GM12878 (cell line): Measurements from ENCODE around the gene DTL. TPM values are rescaled to one million over a fixed set of nuclear protein-coding genes. Genes with fewer than 3 reads are reported as not detected.

ENCODE experiments used
- ATAC-seq: fragments of 200-7000 bp; cut with Tn5 transposase; 3 replicates; pipeline ENCODE4 v1.9.1; 2020; ENCODE audit warnings: mild to moderate bottlenecking, moderate library complexity
- BruUV-seq: library from RNA; stranded (reverse); fragments of 400-500 nt; replicated peaks from 2 replicates; lab custom pipeline; 2021; lab: Mats Ljungman, UMichigan
- CTCF ChIA-PET: fragments of 300-600 bp; sonication (Branson Sonifier 250); formaldehyde crosslinking; extraction: SDS; loops from one replicate; lab custom pipeline; 2021; ENCODE audit warnings: inconsistent platforms; lab: Yijun Ruan, JAX
- POLR2A ChIA-PET: fragments of 350-600 bp; formaldehyde crosslinking; extraction: SDS; loops from one replicate; lab custom pipeline; 2021; ENCODE audit warnings: inconsistent platforms; lab: Charles Lee
- RAD21 ChIA-PET: fragments of 300-600 bp; sonication (Branson Sonifier 250); formaldehyde crosslinking; loops from one replicate; lab custom pipeline; 2023; ENCODE audit warnings: antibody characterized with exemption; ENCODE audit not compliant: unreplicated experiment; lab: Charles Lee
- SMC1A ChIA-PET: fragments of 300-600 bp; sonication (Branson Sonifier 250); formaldehyde crosslinking; loops from one replicate; lab custom pipeline; 2023; ENCODE audit not compliant: unreplicated experiment, uncharacterized antibody; lab: Charles Lee
- DNase-seq: peaks from one replicate; pipeline ENCODE4 v3.0.0-alpha.2; 2011; ENCODE audit warnings: low read depth, low spot score
- FAIRE-seq: peaks from 3 replicates; lab custom pipeline; 2011; peaks lifted over from hg19 to GRCh38; lab: Jason Lieb, UNC
- H2AFZ ChIP-seq: 2 replicates; pipeline ENCODE4 v1.6.0; 2011; ENCODE audit warnings: low read depth, low read length, control low read depth; ENCODE audit not compliant: control insufficient read depth
- H3K27ac ChIP-seq: 2 replicates; pipeline ENCODE4 v1.5.1; 2011; ENCODE audit warnings: control low read depth; ENCODE audit not compliant: control insufficient read depth, insufficient read depth
- H3K27me3 ChIP-seq, 2 experiments: replicated peaks in 1 of 2; 2 replicates each; pipeline versions ENCODE4 v1.6.0 to v1.6.1; 2011; ENCODE audit warnings: low read length in 1 of 2; ENCODE audit not compliant: control insufficient read depth in 2 of 2, insufficient read depth in 2 of 2
- H3K36me3 ChIP-seq, 2 experiments: 2 replicates each; pipeline ENCODE4 v1.5.1; 2011; ENCODE audit warnings: low read length in 1 of 2; ENCODE audit not compliant: control insufficient read depth in 2 of 2, insufficient read depth in 2 of 2
- H3K4me1 ChIP-seq: 2 replicates; pipeline ENCODE4 v1.6.1; 2011; ENCODE audit warnings: mild to moderate bottlenecking, low read length, moderate library complexity, mixed read lengths; ENCODE audit not compliant: control insufficient read depth, insufficient read depth
- H3K4me2 ChIP-seq: 2 replicates; pipeline ENCODE4 v1.6.0; 2011; ENCODE audit warnings: control low read depth; ENCODE audit not compliant: control insufficient read depth, insufficient read depth
- H3K4me3 ChIP-seq: fragments of 200-600 bp; sonication (generic); 2 replicates; pipeline ENCODE4 v1.5.1; 2016
- H3K79me2 ChIP-seq: 2 replicates; pipeline ENCODE4 v1.6.0; 2011; ENCODE audit warnings: low read length; ENCODE audit not compliant: control insufficient read depth, insufficient read depth
- H3K9ac ChIP-seq: 2 replicates; pipeline ENCODE4 v1.8.0; 2011; ENCODE audit warnings: low read length, control low read depth, mixed read lengths; ENCODE audit not compliant: control insufficient read depth, insufficient read depth
- H3K9me3 ChIP-seq: replicated peaks from 3 replicates; pipeline ENCODE4 v1.5.1; 2011; ENCODE audit warnings: mild to moderate bottlenecking, low read length; ENCODE audit not compliant: control insufficient read depth, insufficient read depth
- H4K20me1 ChIP-seq: 2 replicates; pipeline ENCODE4 v1.6.0; 2011; ENCODE audit not compliant: control insufficient read depth, insufficient read depth
- ELK1 ChIP-seq: IDR thresholded peaks from 2 replicates; pipeline ENCODE4 v1.6.1; 2012; ENCODE audit warnings: low read depth, low read length, improper control_type of control experiment
- GABPA ChIP-seq: IDR thresholded peaks from 2 replicates; pipeline ENCODE4 v1.6.1; 2014; ENCODE audit warnings: antibody characterized with exemption, low read depth, mild to moderate bottlenecking, inconsistent platforms
- HDAC6 ChIP-seq: fragments of 200-600 bp; sonication (generic); IDR thresholded peaks from one replicate; pipeline ENCODE4 v1.8.0; 2017; ENCODE audit warnings: antibody characterized with exemption; ENCODE audit not compliant: unreplicated experiment
- NFYB ChIP-seq: IDR thresholded peaks from 2 replicates; pipeline ENCODE4 v1.6.1; 2011; ENCODE audit warnings: low read depth, mild to moderate bottlenecking, low read length, improper control_type of control experiment, moderate library complexity; ENCODE audit not compliant: insufficient read depth
- POLR2AphosphoS5 ChIP-seq: IDR thresholded peaks from 2 replicates; pipeline ENCODE4 v1.6.1; 2011; ENCODE audit warnings: mild to moderate bottlenecking, low read length, inconsistent platforms
- RAD21 ChIP-seq: IDR thresholded peaks from 2 replicates; pipeline ENCODE4 v1.6.1; 2011; ENCODE audit warnings: mild to moderate bottlenecking, low read depth, low read length, moderate library complexity; ENCODE audit not compliant: insufficient read depth
- WGBS: methylation state at CpG from one replicate; pipeline ENCODE4 v1.1.6; 2016; ENCODE audit warnings: low lambda C conversion rate; ENCODE audit not compliant: insufficient replicate concordance, insufficient coverage; ENCODE audit errors: missing lambda C conversion rate; 5-methylcytosine and 5-hydroxymethylcytosine counted together
- in situ Hi-C: fragments of 300-500 bp; cut with MboI; formaldehyde crosslinking; loops from 9 replicates; pipeline ENCODE4 v1.14.3; 2018; ENCODE audit warnings: mixed read lengths
- intact Hi-C: fragments of 100-400 bp; cut with micrococcal nuclease; formaldehyde crosslinking; loops from one replicate; pipeline ENCODE4 v1.14.2; 2022; ENCODE audit not compliant: unreplicated experiment
- polyA plus RNA-seq, 11 experiments: library from polyadenylated mRNA; depleted of rRNA in 4 of 11; unstranded in 6 of 11; stranded (reverse) in 5 of 11; fragments of >200 nt; fragmentation: Nextera tagmentation in 4 of 11; fragmentation: Illumina TruSeq in 1 of 11; extraction: Ambion mirVana in 4 of 11; extraction: Trizol in 1 of 11; gene quantifications; 1 replicate in 1 of 11; 2 replicates in 10 of 11; pipeline versions ENCODE4 v1.2.1 to v1.2.3, GENCODE V29; 2011 to 2016; ENCODE audit warnings: inconsistent platforms in 2 of 11, missing spikeins in 2 of 11, low read depth in 1 of 11
- total RNA-seq, 4 experiments: library from RNA; depleted of rRNA in 3 of 4; stranded (reverse); fragments of >200 nt in 3 of 4; fragmentation: Illumina TruSeq in 1 of 4; extraction: Trizol in 1 of 4; gene quantifications; 2 replicates each; pipeline versions ENCODE4 v1.2.1 to v1.2.3, GENCODE V29; 2013 to 2021

The DTL gene
- total and polyA plus RNA-seq, 10 of the 15 experiments (the other 5 are each of a cell fraction or from before 2014, with no cell fraction given), result 24.1 to 73.4 (median 52.2) TPM

- H3K27me3 ChIP-seq, result no peaks in the 10 kb centered on the region
- ATAC-seq (no peak), DNase-seq (no peak), FAIRE-seq (no peak)
- no TSS peak for BruUV-seq
- in situ Hi-C loops (loop anchor here (5.0 kb wide), 1 partner anchor 295 kb away; no protein-coding TSS in a partner anchor), intact Hi-C loops (no loop called here)
- RAD21 ChIA-PET, result interaction anchor here (0.6 to 5.6 kb wide), 17 partner anchors 12 to 393 kb away, joined by 3 to 197 read pairs (median 15); no protein-coding TSS in a partner anchor
- TF ChIP-seq HDAC6, result no peak
- TF ChIP-seq NFYB, result no peak
- TF ChIP-seq POLR2AphosphoS5, result no peak
- no peak for TF ChIP-seq GABPA
- no peaks in the 10 kb centered on the region for H3K4me1 ChIP-seq
- peaks cover 0 to 6% of the 10 kb centered on the region in 2 experiments; a peak in 3 of 4 replicates for H3K36me3 ChIP-seq
- no peak overlapping the region for H3K9ac ChIP-seq
- CTCF ChIA-PET, result interaction anchor here (0.6 to 5.6 kb wide), 20 partner anchors 9 to 405 kb away, joined by 3 to 270 read pairs (median 8); partner anchors contain the start of genes DTL and INTS7
- H3K79me2 ChIP-seq, result no peaks in the 10 kb centered on the region
- H3K27ac ChIP-seq, result no peak overlapping the region
- SMC1A ChIA-PET, result interaction anchor here (0.6 to 5.7 kb wide), 25 partner anchors 9 to 722 kb away, joined by 3 to 168 read pairs (median 13); partner anchors contain the start of gene PPP2R5A
- no peak overlapping the region for H2AFZ ChIP-seq
- H3K4me2 ChIP-seq, result no peak overlapping the region
- no peaks in the 10 kb centered on the region for H3K9me3 ChIP-seq
- 84% methylated on average over 1 of the region's 1 CpG for WGBS
- no peaks in the 10 kb centered on the region for H4K20me1 ChIP-seq
- POLR2A ChIA-PET, result interaction anchor here (1.0 kb wide), 1 partner anchor 239 kb away, joined by 7 read pairs; no protein-coding TSS in a partner anchor
- no peak overlapping the region for H3K4me3 ChIP-seq
Measured at GRCh38 chr1:212072047-212072446, 36.5 kb downstream of the DTL start.

GRCh38 chr1:212073490-212073889, 37.9 kb downstream of the DTL start:
- H2AFZ ChIP-seq, result no peak overlapping the region
- intact Hi-C loops, result no loop called here
- 94% methylated on average over 1 of the region's 1 CpG for WGBS
- no peak for ATAC-seq
- CTCF ChIA-PET, result interaction anchor here (0.7 to 5.6 kb wide), 7 partner anchors 11 to 393 kb away, joined by 3 to 270 read pairs (median 43); no protein-coding TSS in a partner anchor
- SMC1A ChIA-PET, result interaction anchor here (1.0 to 5.7 kb wide), 8 partner anchors 11 to 393 kb away, joined by 3 to 168 read pairs (median 31); no protein-coding TSS in a partner anchor
- no peak overlapping the region for H3K27ac ChIP-seq
- POLR2A ChIA-PET, result no interaction called here
- no peak for DNase-seq
- H3K79me2 ChIP-seq, result no peaks in the 10 kb centered on the region
- no peak overlapping the region for H3K4me2 ChIP-seq
- no peak for FAIRE-seq
- in situ Hi-C loops, result loop anchor here (5.0 kb wide), 1 partner anchor 294 kb away; no protein-coding TSS in a partner anchor
- no peak overlapping the region for H3K9ac ChIP-seq
- RAD21 ChIA-PET, result interaction anchor here (1.8 to 5.6 kb wide), 2 partner anchors 292 to 382 kb away, joined by 6 to 197 read pairs; no protein-coding TSS in a partner anchor
- no peaks in the 10 kb centered on the region for H4K20me1 ChIP-seq
- no peaks in the 10 kb centered on the region for H3K9me3 ChIP-seq
- no peaks in the 10 kb centered on the region for H3K27me3 ChIP-seq
- TF ChIP-seq RAD21, result peak; percentile 34
- TF ChIP-seq ELK1, result no peak
- TF ChIP-seq, all 136 proteins: peak for 1
- no peak overlapping the region for H3K4me3 ChIP-seq
- H3K4me1 ChIP-seq, result no peaks in the 10 kb centered on the region
- BruUV-seq, result no TSS peak
- H3K36me3 ChIP-seq, result peaks cover 0 to 10% of the 10 kb centered on the region in 2 experiments; a peak in 3 of 4 replicates
